GM18526 (cell line): ENCODE data around the gene TMEM236.

Source experiments
- POLR2A ChIP-seq: IDR thresholded peaks from 3 replicates; pipeline ENCODE4 v1.6.1; 2011; ENCODE audit not compliant: insufficient read length; ENCODE audit errors: extremely low read depth

TMEM236 gene

GRCh38 chr10:17735166-17735941 lies 16.6 kb upstream of the TMEM236 start:
- no peak for TF ChIP-seq POLR2A

- no peak for TF ChIP-seq POLR2A
These were observed 15.8 kb upstream of the TMEM236 start for GRCh38 chr10:17736223-17736622.

GRCh38 chr10:17737027-17737965 lies 14.7 kb upstream of the TMEM236 start:
- TF ChIP-seq POLR2A, result no peak

- TF ChIP-seq POLR2A, result no peak
These were observed 11.3 kb upstream of the TMEM236 start for GRCh38 chr10:17740668-17741067.

GRCh38 chr10:17742918-17743317 lies 9.1 kb upstream of the TMEM236 start:
- no peak for TF ChIP-seq POLR2A

- no peak for TF ChIP-seq POLR2A
These were observed 8.6 kb upstream of the TMEM236 start for GRCh38 chr10:17743437-17743836.

GRCh38 chr10:17744341-17744861 lies 7.6 kb upstream of the TMEM236 start:
- no peak for TF ChIP-seq POLR2A

GRCh38 chr10:17747883-17748550 lies 4.0 kb upstream of the TMEM236 start:
- no peak for TF ChIP-seq POLR2A

- TF ChIP-seq POLR2A, result no peak
These were observed 2.1 kb upstream of the TMEM236 start for GRCh38 chr10:17749890-17750289.

GRCh38 chr10:17756557-17757217 lies 4.7 kb downstream of the TMEM236 start:
- TF ChIP-seq POLR2A, result no peak

GRCh38 chr10:17758200-17758599 lies 6.2 kb downstream of the TMEM236 start:
- no peak for TF ChIP-seq POLR2A

- TF ChIP-seq POLR2A, result no peak
These were observed 6.9 kb downstream of the TMEM236 start for GRCh38 chr10:17758896-17759295.

GRCh38 chr10:17764142-17764541 lies 12.1 kb downstream of the TMEM236 start:
- no peak for TF ChIP-seq POLR2A

- TF ChIP-seq POLR2A, result no peak
These were observed 13.6 kb downstream of the TMEM236 start for GRCh38 chr10:17765602-17766001.

GRCh38 chr10:17766731-17767130 lies 14.7 kb downstream of the TMEM236 start:
- no peak for TF ChIP-seq POLR2A
